H1 (cell line): ENCODE results near the gene MIF. TPM values are rescaled to one million over a fixed set of nuclear protein-coding genes. Genes with fewer than 3 reads are reported as not detected.

Source experiments
- KDM5A ChIP-seq: fragments of 200-600 bp; IDR thresholded peaks from 2 replicates; pipeline ENCODE4 v1.7.1; 2012; ENCODE audit warnings: mild to moderate bottlenecking, low read length, inconsistent platforms, mixed read lengths
- MAX ChIP-seq: IDR thresholded peaks from 2 replicates; pipeline ENCODE4 v1.6.1; 2012; ENCODE audit warnings: inconsistent platforms
- RNF2 ChIP-seq: fragments of 200-900, 300-1000 bp; sonication (generic); IDR thresholded peaks from 2 replicates; pipeline ENCODE4 v1.7.1; 2016; ENCODE audit warnings: borderline replicate concordance, low read depth, mild to moderate bottlenecking, antibody characterized with exemption, low read length; ENCODE audit not compliant: poor library complexity, severe bottlenecking; ENCODE audit errors: missing control alignments
- ZNF274 ChIP-seq: IDR thresholded peaks from 2 replicates; pipeline ENCODE4 v1.7.0; 2012; ENCODE audit warnings: low read length, borderline replicate concordance; ENCODE audit errors: extremely low read depth
- polyA plus RNA-seq, 7 experiments: library from polyadenylated mRNA; depleted of rRNA in 3 of 7; stranded (reverse) in 5 of 7; unstranded in 2 of 7; fragments of >200 nt in 5 of 7; fragments of 200-250 nt in 2 of 7; gene quantifications; 1 replicate in 5 of 7; 2 replicates in 1 of 7; 4 replicates in 1 of 7; pipeline versions ENCODE4 v1.2.1 to v1.2.3, GENCODE V29; 2011 to 2013; ENCODE audit warnings: missing spikeins in 2 of 7, mixed read lengths in 2 of 7
- total RNA-seq: library from RNA; stranded (reverse); fragmentation: NEBNext Ultra II Directional; extraction: Animal tissue kit (Norgen Biotek cat#: 25700); gene quantifications from 2 replicates; pipeline ENCODE4 v1.2.1, GENCODE V29; 2021

MIF gene
- total and polyA plus RNA-seq, 2 of the 8 experiments (the other 6 are each of a cell fraction or from before 2014, with no cell fraction given), result 1,082 to 1,870 TPM

- TF ChIP-seq ZNF274, result no peak
- TF ChIP-seq RNF2, result no peak
- TF ChIP-seq KDM5A, result no peak
- TF ChIP-seq MAX, result no peak
These were observed 25.6 kb upstream of the MIF start (continued) for GRCh38 chr22:23868580-23868979.
